Fibroblast of gingiva (primary cell): ENCODE data around the gene ATP10B.

Experiments used
- DNase-seq: peaks from one replicate; pipeline ENCODE4 v3.0.0-alpha.2; 2011; ENCODE audit warnings: low read depth

The ATP10B gene

GRCh38 chr5:160685695-160686094 lies 166.3 kb downstream of the ATP10B start:
- DNase-seq: no peak

- DNase-seq: no peak
Observed at GRCh38 chr5:160685219-160685618, 166.8 kb downstream of the ATP10B start.

DNA sequence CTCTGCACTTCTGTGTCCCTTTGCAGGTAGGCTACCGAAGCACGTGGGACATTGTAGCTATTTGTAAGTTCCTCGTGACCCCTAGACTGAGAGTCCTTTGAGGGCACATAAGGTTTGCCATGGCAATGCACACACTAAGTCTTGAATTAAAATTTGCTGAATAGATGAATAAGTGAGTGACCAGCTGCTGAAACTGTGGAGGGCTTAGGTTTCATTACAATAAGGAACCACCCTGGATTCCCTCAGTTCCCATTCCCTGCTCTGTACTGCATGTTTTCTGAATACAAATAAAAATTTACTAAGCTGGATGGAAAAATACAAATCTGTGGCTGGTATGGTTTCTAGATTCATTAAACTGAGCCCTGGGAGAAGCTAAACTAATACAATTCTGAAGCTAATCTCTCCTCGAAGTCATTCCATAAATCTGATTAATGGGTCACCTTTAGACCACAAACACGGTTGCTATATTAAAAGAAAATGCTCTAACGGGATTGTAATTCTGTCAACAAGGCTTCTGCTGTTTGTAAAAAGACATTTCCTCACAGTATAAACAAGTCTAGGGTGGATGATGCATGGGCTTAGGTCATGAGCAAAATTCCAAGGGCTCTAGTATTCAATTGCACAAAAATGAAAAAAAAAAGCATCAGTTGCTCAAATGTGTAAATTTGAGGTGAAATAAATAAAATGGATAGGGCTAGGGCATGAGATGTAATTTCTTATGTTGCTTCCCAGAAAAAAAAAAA lies 172.3 kb downstream of the ATP10B start:
- no peak for DNase-seq

GRCh38 chr5:160675988-160676387 lies 176.0 kb downstream of the ATP10B start:
- no peak for DNase-seq

DNA sequence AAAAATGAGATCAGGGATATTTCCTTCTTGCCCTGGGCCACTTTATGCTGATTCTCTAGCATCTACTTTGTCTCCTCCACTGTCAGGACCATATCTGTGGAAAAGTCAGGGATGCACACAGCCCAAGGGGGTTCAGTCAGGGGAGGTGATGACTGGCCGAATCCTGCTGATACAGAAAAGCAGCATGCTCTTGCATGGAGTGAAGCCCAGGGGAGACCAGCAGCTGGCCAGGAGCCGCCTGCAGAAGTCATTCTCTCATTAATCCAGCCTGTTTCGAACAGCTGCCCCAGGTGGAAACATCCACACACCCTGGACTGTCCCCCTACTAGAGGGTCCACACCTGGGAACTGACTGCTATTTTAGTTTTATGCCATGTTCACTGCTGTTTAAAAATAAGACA lies 177.1 kb downstream of the ATP10B start:
- DNase-seq: no peak

GRCh38 chr5:160672521-160672920 lies 179.5 kb downstream of the ATP10B start:
- no peak for DNase-seq

GRCh38 chr5:160668356-160668755 lies 183.7 kb downstream of the ATP10B start:
- no peak for DNase-seq

DNA sequence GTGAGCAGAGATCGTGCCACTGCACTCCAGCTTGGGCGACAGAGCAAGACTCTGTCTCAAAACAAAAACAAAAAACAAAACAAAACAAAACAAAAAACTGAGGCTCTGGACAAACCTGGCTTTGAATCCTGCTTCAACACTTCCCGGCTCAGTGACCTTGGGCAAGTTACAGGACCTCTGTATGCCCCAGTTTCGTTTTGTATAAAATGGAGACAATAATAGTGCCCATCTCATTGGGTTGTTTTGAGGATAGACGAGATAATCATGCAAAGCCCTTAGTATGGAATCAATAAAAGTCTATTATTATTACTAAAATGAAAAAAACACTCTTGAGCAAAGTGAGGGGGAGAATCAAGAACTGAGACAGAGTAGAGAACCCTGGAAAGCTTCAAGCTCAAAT lies 184.9 kb downstream of the ATP10B start:
- no peak for DNase-seq

GRCh38 chr5:160665460-160665859 lies 186.6 kb downstream of the ATP10B start:
- DNase-seq: no peak

GRCh38 chr5:160660132-160660531 lies 191.9 kb downstream of the ATP10B start:
- no peak for DNase-seq

- no peak for DNase-seq
Observed at GRCh38 chr5:160657622-160658458, 194.2 kb downstream of the ATP10B start.

GRCh38 chr5:160657068-160657507 lies 194.9 kb downstream of the ATP10B start:
- DNase-seq: no peak

- no peak for DNase-seq
Observed at GRCh38 chr5:160655717-160656116, 196.3 kb downstream of the ATP10B start.

GRCh38 chr5:160651692-160652645 lies 200.0 kb downstream of the ATP10B start:
- DNase-seq: no peak

GRCh38 chr5:160649304-160649703 lies 202.7 kb downstream of the ATP10B start:
- no peak for DNase-seq

GRCh38 chr5:160646033-160646432 lies 206.0 kb downstream of the ATP10B start:
- no peak for DNase-seq

- no peak for DNase-seq
Observed at GRCh38 chr5:160643616-160644240, 208.3 kb downstream of the ATP10B start.

- DNase-seq: no peak
Observed at GRCh38 chr5:160641405-160641804, 210.6 kb downstream of the ATP10B start.

DNA sequence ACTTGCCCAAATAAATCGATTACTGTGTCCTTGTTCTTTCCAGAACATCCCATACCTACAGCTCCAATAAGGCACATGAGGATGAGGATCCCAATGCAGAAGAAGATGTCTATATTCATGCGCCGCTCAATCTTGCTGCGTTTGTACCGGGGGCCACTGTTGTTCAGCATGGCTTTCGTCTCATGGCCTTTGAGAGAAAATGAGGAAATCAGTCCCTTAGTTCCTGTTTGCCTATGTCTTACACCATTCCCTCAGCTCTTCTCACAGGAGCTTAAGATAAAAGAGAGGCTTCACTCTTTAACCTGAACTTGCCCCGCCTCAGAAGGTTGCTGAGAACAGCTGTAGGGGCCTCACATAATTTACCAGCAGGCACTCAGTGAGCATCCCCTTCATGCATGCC lies 211.6 kb downstream of the ATP10B start:
- no peak for DNase-seq

DNA sequence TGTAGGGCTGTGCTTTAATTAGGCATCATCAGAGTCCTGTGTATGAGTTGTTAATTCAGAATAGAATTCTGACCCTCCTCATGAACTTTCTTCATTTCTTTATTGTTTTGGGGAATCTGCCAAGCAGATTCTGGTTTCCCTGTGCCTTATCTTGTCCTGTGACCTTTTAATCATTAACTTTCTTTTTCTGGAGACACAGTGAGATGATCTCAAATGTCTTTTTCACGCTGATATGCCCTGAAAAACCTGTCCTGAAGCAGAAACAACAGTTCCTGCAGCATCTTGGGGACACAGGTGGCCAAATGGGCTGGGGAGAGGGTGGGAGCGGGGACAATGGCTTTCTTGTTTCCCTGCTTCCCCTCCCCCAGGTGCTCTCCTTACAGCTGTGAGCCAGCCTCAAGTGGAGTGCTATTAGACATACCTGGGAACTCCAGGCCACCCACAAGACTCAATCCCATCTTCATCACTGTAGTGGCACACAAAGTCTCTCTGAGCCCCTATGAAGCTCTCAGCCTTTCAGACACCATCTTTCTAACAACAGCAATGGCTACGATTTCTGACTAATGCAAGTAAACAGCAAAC lies 213.8 kb downstream of the ATP10B start:
- no peak for DNase-seq

- DNase-seq: no peak
Observed at GRCh38 chr5:160637357-160638090, 214.5 kb downstream of the ATP10B start.
